Breast epithelium (tissue), 3 donors: ENCODE results near the gene EFNA5.

Experiments
- CTCF ChIP-seq, 3 donors: fragments of 450-650 bp; IDR thresholded peaks; one replicate each; pipeline ENCODE4 v1.5.1; 2016 to 2017; ENCODE audit warnings: antibody characterized with exemption in 3 of 3, mild to moderate bottlenecking in 3 of 3, moderate library complexity in 3 of 3
- POLR2A ChIP-seq: fragments of 450-650 bp; IDR thresholded peaks from one replicate; pipeline ENCODE4 v1.6.1; 2016; ENCODE audit warnings: antibody characterized with exemption, mild to moderate bottlenecking, moderate library complexity

DNA sequence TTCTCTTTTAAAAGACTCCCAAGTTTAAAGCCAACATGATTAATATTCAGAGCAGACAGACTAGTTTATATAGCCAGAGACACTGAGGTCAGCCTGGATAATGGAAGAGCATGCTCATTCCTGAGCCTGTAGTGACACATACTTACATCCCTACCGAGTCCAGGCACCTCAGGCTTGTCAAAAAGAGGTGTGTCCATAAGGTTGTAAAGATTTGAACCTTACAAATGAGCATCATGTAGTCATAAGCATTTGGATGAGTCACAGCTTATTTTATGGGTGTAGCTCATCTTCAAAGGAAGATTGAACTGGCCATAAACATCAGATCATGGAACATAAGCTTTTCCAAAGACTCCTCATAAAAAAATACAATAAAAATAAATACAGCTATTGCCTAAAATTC lies 333.5 kb downstream of the EFNA5 start:
- TF ChIP-seq CTCF (IDR thresholded peaks at IDR 0.05): no peak
- no peak for TF ChIP-seq POLR2A
